ENCODE data around the gene RCSD1.

RCSD1 gene

GRCh38 chr1:167588361-167588760 is 41.7 kb upstream of the RCSD1 start:
- H3K4me3 ChIP-seq (ENCODE audit: low read depth, low read length), result no peak overlapping the region
- TF ChIP-seq CTCF (IDR thresholded peaks at IDR 0.05; ENCODE audit: borderline replicate concordance, insufficient read depth, low read depth, low read length), result no peak

- TF ChIP-seq CTCF (IDR thresholded peaks at IDR 0.05; ENCODE audit: borderline replicate concordance, insufficient read depth, low read depth, low read length), result no peak
Measured at GRCh38 chr1:167592475-167592874, 37.6 kb upstream of the RCSD1 start.

GRCh38 chr1:167593860-167594259 is 36.2 kb upstream of the RCSD1 start:
- TF ChIP-seq CTCF (IDR thresholded peaks at IDR 0.05; ENCODE audit: borderline replicate concordance, insufficient read depth, low read depth, low read length), result no peak
- no peak overlapping the region for H3K4me3 ChIP-seq (ENCODE audit: low read depth, low read length)

More at GRCh38 chr1:167592475-167592874, 37.6 kb upstream of the RCSD1 start:
- no peak overlapping the region for H3K4me3 ChIP-seq (ENCODE audit: low read depth, low read length)

- no peak overlapping the region for H3K4me3 ChIP-seq (ENCODE audit: low read depth, low read length)
- no peak for TF ChIP-seq CTCF (IDR thresholded peaks at IDR 0.05; ENCODE audit: borderline replicate concordance, insufficient read depth, low read depth, low read length)
Measured at GRCh38 chr1:167594822-167595221, 35.2 kb upstream of the RCSD1 start.

- peak; percentile 39; the same call in 1 of the 2 replicates for TF ChIP-seq CTCF (IDR thresholded peaks at IDR 0.05; ENCODE audit: borderline replicate concordance, insufficient read depth, low read depth, low read length)
- H3K4me3 ChIP-seq (ENCODE audit: low read depth, low read length), result no peak overlapping the region
Measured at GRCh38 chr1:167599957-167600581, 30.0 kb upstream of the RCSD1 start.

- no peak for TF ChIP-seq CTCF (IDR thresholded peaks at IDR 0.05; ENCODE audit: borderline replicate concordance, insufficient read depth, low read depth, low read length)
- no peak overlapping the region for H3K4me3 ChIP-seq (ENCODE audit: low read depth, low read length)
Measured at GRCh38 chr1:167601442-167602383, 28.3 kb upstream of the RCSD1 start.
